K562 (cell line): Measurements from ENCODE around the gene CNKSR1. TPM values are rescaled to one million over a fixed set of nuclear protein-coding genes. Genes with fewer than 3 reads are reported as not detected.

Source experiments
- ARID4B ChIP-seq: sonication (generic); formaldehyde crosslinking; IDR thresholded peaks from 2 replicates; pipeline ENCODE4 v1.8.0; 2022; ENCODE audit warnings: mild to moderate bottlenecking, missing genetic modification reagents
- BRF1 ChIP-seq: IDR thresholded peaks from 3 replicates; pipeline ENCODE4 v1.6.1; 2011; ENCODE audit warnings: borderline replicate concordance, mild to moderate bottlenecking; ENCODE audit not compliant: insufficient read length; ENCODE audit errors: extremely low read depth
- CCNT2 ChIP-seq: IDR thresholded peaks from 2 replicates; pipeline ENCODE4 v1.6.1; 2011; ENCODE audit warnings: borderline replicate concordance, low read depth, mild to moderate bottlenecking, moderate library complexity, mixed read lengths, low read length; ENCODE audit not compliant: insufficient read length; ENCODE audit errors: extremely low read depth
- CREM ChIP-seq: IDR thresholded peaks from 2 replicates; pipeline ENCODE4 v1.6.1; 2014; ENCODE audit warnings: antibody characterized with exemption, low read depth
- DMBX1 ChIP-seq: fragments of 250-450 bp; sonication (Bioruptor Pico); IDR thresholded peaks from 2 replicates; pipeline ENCODE4 v1.8.0; 2022; ENCODE audit warnings: inconsistent platforms, mild to moderate bottlenecking, moderate library complexity, borderline replicate concordance
- ETV5 ChIP-seq: sonication (generic); formaldehyde crosslinking; IDR thresholded peaks from 2 replicates; pipeline ENCODE4 v1.4.0; 2020; ENCODE audit warnings: low read depth, mild to moderate bottlenecking, missing genetic modification reagents
- FUS ChIP-seq: fragments of 200-400 bp; formaldehyde crosslinking; optimal IDR thresholded peaks from 2 replicates; pipeline ENCODE3; 2017; ENCODE audit warnings: low read depth, low read length
- HCFC1 ChIP-seq: IDR thresholded peaks from 2 replicates; pipeline ENCODE4 v1.6.1; 2012; ENCODE audit warnings: low read depth, low read length, improper control_type of control experiment
- IRF2 ChIP-seq: sonication (generic); formaldehyde crosslinking; IDR thresholded peaks from 2 replicates; pipeline ENCODE4 v1.8.1; 2022; ENCODE audit warnings: mild to moderate bottlenecking, missing genetic modification reagents
- PHF8 ChIP-seq: fragments of 200-600 bp; sonication (generic); IDR thresholded peaks from 2 replicates; pipeline ENCODE4 v1.6.1; 2012; ENCODE audit warnings: mixed run types, mild to moderate bottlenecking, inconsistent platforms, low read length, moderate library complexity, borderline replicate concordance
- POLR2B ChIP-seq: fragments of 450-650 bp; IDR thresholded peaks from 2 replicates; pipeline ENCODE4 v1.6.1; 2018; ENCODE audit warnings: low read depth; ENCODE audit not compliant: partially characterized antibody
- TFAP4 ChIP-seq: sonication (generic); formaldehyde crosslinking; IDR thresholded peaks from 2 replicates; pipeline ENCODE4 v1.8.0; 2022; ENCODE audit warnings: missing genetic modification reagents, mild to moderate bottlenecking, moderate library complexity, borderline replicate concordance
- TOE1 ChIP-seq, 2 experiments: fragments of 450-650 bp in 1 of 2; sonication (generic) in 1 of 2; formaldehyde crosslinking in 1 of 2; IDR thresholded peaks; 2 replicates each; pipeline versions ENCODE4 v1.7.1 to v1.8.0; 2016 to 2022; ENCODE audit warnings: borderline replicate concordance in 2 of 2, mild to moderate bottlenecking in 2 of 2, antibody characterized with exemption in 1 of 2, inconsistent platforms in 1 of 2, low read depth in 1 of 2, missing genetic modification reagents in 1 of 2, moderate library complexity in 1 of 2
- ZBTB12 ChIP-seq: fragments of 250-450 bp; sonication (Bioruptor Pico); IDR thresholded peaks from 2 replicates; pipeline ENCODE4 v1.4.0; 2020
- ZBTB17 ChIP-seq: fragments of 450-650 bp; formaldehyde crosslinking; IDR thresholded peaks from 2 replicates; pipeline ENCODE4 v1.4.0; 2020; ENCODE audit warnings: mild to moderate bottlenecking
- ZFX ChIP-seq: sonication (generic); formaldehyde crosslinking; IDR thresholded peaks from 2 replicates; pipeline ENCODE4 v1.8.0; 2022; ENCODE audit warnings: mild to moderate bottlenecking, missing genetic modification reagents, moderate library complexity
- ZNF398 ChIP-seq: fragments of 250-450 bp; sonication (Bioruptor Pico); IDR thresholded peaks from 2 replicates; pipeline ENCODE4 v1.8.0; 2021; ENCODE audit warnings: moderate library complexity, mild to moderate bottlenecking, inconsistent platforms
- polyA plus RNA-seq, 8 experiments: library from polyadenylated mRNA; depleted of rRNA in 4 of 8; stranded (reverse) in 5 of 8; unstranded in 3 of 8; fragments of >200 nt; fragmentation: Nextera tagmentation in 2 of 8; fragmentation: Illumina TruSeq in 1 of 8; extraction: Ambion mirVana in 2 of 8; extraction: Trizol in 1 of 8; gene quantifications; 2 replicates each; pipeline versions ENCODE4 v1.2.1 to v1.2.3, GENCODE V29; 2011 to 2014; ENCODE audit warnings: inconsistent platforms in 1 of 8, missing spikeins in 1 of 8
- total RNA-seq, 7 experiments: library from RNA; depleted of rRNA in 6 of 7; stranded (reverse); fragments of >200 nt in 6 of 7; fragmentation: Illumina TruSeq in 2 of 7; extraction: Trizol in 2 of 7; gene quantifications; 2 replicates each; pipeline versions ENCODE4 v1.2.1 to v1.2.3, GENCODE V29; 2011 to 2021; ENCODE audit warnings: low replicate concordance in 1 of 7

Gene CNKSR1
- total and polyA plus RNA-seq, 9 of the 15 experiments (the other 6 are each of a cell fraction or from before 2014, with no cell fraction given) = 0.03 to 2.8 (median 1.1) TPM

- TF ChIP-seq ETV5 (CRISPR knock-in tag) = peak; percentile 52; the same call in 1 of the 2 replicates
- peak; percentile 62; the same call in 1 of the 2 replicates for TF ChIP-seq DMBX1
- peak; percentile 79 for TF ChIP-seq ARID4B
- TF ChIP-seq HCFC1 = peak; percentile 17; the same call in 1 of the 2 replicates
- no peak for TF ChIP-seq BRF1
- no peak for TF ChIP-seq IRF2 (CRISPR knock-in tag)
- peak; percentile 95 for TF ChIP-seq ZFX (CRISPR knock-in tag)
- TF ChIP-seq TFAP4 = peak; percentile 68; the same call in 1 of the 2 replicates
- TF ChIP-seq CREM = peak; percentile 91
- TF ChIP-seq CCNT2 = peak; percentile 80
- TF ChIP-seq FUS = no peak
- TF ChIP-seq PHF8 = peak; percentile 97
- peak; percentile 54; the same call in 1 of the 2 replicates for TF ChIP-seq ZBTB12
- TF ChIP-seq ZNF398 (CRISPR knock-in tag) = no peak
- TF ChIP-seq POLR2B = peak; percentile 97
- TF ChIP-seq ZBTB17 (CRISPR knock-in tag) = peak; percentile 61; the same call in 1 of the 2 replicates
- peak; percentile 65; the same call in 1 of the 2 replicates for TF ChIP-seq TOE1 (IDR thresholded peaks at IDR 0.05; ENCODE audit: borderline replicate concordance)
- 0 out of 2 replicates have a peak, but pooled peaks have one; percentile 81 for TF ChIP-seq TOE1 (CRISPR knock-in tag; IDR thresholded peaks at IDR 0.05; ENCODE audit: borderline replicate concordance, low read depth)
Observed at GRCh38 chr1:26233903-26234643, 56.8 kb downstream of the CNKSR1 start, which contains the start of gene CEP85 (continued).
